Measurements from ENCODE around the gene ARPIN.

DNA sequence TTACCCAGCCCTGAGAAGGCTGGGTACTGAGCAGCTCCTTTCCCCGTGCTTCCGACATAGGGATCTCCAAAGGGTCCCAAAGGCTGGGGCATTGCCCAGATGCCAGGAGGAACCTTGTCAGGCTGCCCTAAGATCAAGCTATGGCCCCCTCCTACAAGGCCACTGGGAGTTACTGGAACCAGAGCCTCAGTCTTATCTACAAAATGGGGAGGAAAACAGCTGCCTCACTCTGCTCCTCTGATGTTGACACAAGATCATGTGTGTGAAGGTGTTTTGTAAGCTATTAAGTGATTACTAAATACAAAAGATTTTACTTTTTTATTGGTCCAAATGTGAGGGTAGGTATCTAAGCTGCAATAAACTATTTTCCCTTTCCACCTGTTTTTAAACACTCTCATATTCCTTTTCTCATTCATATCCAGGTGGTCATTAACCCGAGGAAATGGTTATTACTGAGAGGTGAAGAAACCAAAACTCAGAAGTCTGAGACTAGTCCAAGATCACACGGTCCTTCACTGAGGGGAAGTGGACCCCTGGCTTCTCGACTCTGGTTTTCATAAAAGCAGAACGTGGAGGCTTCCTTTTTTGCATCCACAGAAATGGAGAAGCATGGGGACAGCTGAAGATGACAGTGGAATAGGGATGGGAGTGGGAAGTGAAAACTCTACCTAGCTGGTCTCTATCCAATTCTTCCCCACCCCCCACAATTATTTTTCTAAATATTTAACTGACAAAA, 1.7 kb downstream of the ARPIN start:
- TF ChIP-seq, protein P1, sequence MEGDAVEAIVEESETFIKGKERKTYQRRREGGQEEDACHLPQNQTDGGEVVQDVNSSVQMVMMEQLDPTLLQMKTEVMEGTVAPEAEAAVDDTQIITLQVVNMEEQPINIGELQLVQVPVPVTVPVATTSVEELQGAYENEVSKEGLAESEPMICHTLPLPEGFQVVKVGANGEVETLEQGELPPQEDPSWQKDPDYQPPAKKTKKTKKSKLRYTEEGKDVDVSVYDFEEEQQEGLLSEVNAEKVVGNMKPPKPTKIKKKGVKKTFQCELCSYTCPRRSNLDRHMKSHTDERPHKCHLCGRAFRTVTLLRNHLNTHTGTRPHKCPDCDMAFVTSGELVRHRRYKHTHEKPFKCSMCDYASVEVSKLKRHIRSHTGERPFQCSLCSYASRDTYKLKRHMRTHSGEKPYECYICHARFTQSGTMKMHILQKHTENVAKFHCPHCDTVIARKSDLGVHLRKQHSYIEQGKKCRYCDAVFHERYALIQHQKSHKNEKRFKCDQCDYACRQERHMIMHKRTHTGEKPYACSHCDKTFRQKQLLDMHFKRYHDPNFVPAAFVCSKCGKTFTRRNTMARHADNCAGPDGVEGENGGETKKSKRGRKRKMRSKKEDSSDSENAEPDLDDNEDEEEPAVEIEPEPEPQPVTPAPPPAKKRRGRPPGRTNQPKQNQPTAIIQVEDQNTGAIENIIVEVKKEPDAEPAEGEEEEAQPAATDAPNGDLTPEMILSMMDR (IDR thresholded peaks at IDR 0.05; ENCODE audit: insufficient read depth, low read length, poor library complexity, severe bottlenecking), result no peak
- no peak for TF ChIP-seq EZH2phosphoT487 (conservative IDR thresholded peaks at IDR 0.05; ENCODE audit: low read length)

All from SU-DHL-6 (cell line).